SK-N-SH (cell line): Measurements from ENCODE around the gene ARHGAP15. TPM values are rescaled to one million over a fixed set of nuclear protein-coding genes. Genes with fewer than 3 reads are reported as not detected.

Source experiments
- CTCF ChIA-PET: fragments of 300-600, 350-600 bp; formaldehyde crosslinking; extraction: SDS; loops from one replicate; lab custom pipeline; 2021; lab: Yijun Ruan, JAX
- POLR2A ChIA-PET: fragments of 350-600 bp; sonication (Branson Sonifier 250); formaldehyde crosslinking; extraction: SDS; loops from one replicate; lab custom pipeline; 2020; ENCODE audit warnings: antibody characterized with exemption, inconsistent platforms; lab: Yijun Ruan, JAX
- DNase-seq: peaks from one replicate; pipeline ENCODE4 v3.0.0; 2012
- H2AFZ ChIP-seq: fragments of 200-600 bp; sonication (generic); 2 replicates; pipeline ENCODE4 v1.8.1; 2016; ENCODE audit warnings: antibody characterized with exemption, mild to moderate bottlenecking, low read depth
- H3F3A ChIP-seq: fragments of 200-600 bp; sonication (generic); replicated peaks from 2 replicates; pipeline ENCODE3; 2016; ENCODE audit warnings: antibody characterized with exemption, mild to moderate bottlenecking; ENCODE audit not compliant: insufficient read depth
- H3K27ac ChIP-seq, 2 experiments: fragments of 200-500 bp in 1 of 2; fragments of 200-600 bp in 1 of 2; sonication (Bioruptor generic) in 1 of 2; sonication (generic), shearing (Covaris generic) in 1 of 2; 2 replicates each; pipeline versions ENCODE4 v1.5.1 to v1.6.1; 2014 to 2016; ENCODE audit warnings: low read depth in 2 of 2, inconsistent platforms in 1 of 2, low read length in 1 of 2, mild to moderate bottlenecking in 1 of 2, mixed read lengths in 1 of 2
- H3K27me3 ChIP-seq: fragments of 200-600 bp; sonication (generic), shearing (Covaris generic); 2 replicates; pipeline ENCODE4 v1.6.1; 2016; ENCODE audit warnings: mixed run types; ENCODE audit not compliant: insufficient read depth
- H3K36me3 ChIP-seq, 2 experiments: fragments of 200-500 bp in 1 of 2; fragments of 200-600 bp in 1 of 2; sonication (Bioruptor generic) in 1 of 2; sonication (generic) in 1 of 2; replicated peaks in 1 of 2; 2 replicates each; pipeline versions ENCODE3 to v1.5.1; 2014 to 2016; ENCODE audit warnings: low read length in 1 of 2, mild to moderate bottlenecking in 1 of 2; ENCODE audit not compliant: insufficient read depth in 2 of 2, control insufficient read depth in 1 of 2
- H3K4me1 ChIP-seq, 2 experiments: fragments of 200-500 bp in 1 of 2; fragments of 200-600 bp in 1 of 2; sonication (Bioruptor generic) in 1 of 2; sonication (generic), shearing (Covaris generic) in 1 of 2; 2 replicates each; pipeline versions ENCODE4 v1.5.1 to v1.6.1; 2014 to 2016; ENCODE audit warnings: low read depth in 1 of 2, low read length in 1 of 2, mixed run types in 1 of 2; ENCODE audit not compliant: insufficient read depth in 2 of 2, control insufficient read depth in 1 of 2
- H3K4me2 ChIP-seq: fragments of 200-600 bp; sonication (generic), shearing (Covaris generic); 2 replicates; pipeline ENCODE4 v1.6.1; 2017; ENCODE audit warnings: mixed run types
- H3K4me3 ChIP-seq, 2 experiments: fragments of 200-500 bp in 1 of 2; fragments of 200-600 bp in 1 of 2; sonication (Bioruptor generic) in 1 of 2; sonication (generic), shearing (Covaris generic) in 1 of 2; 2 replicates each; pipeline versions ENCODE4 v1.5.1 to v1.8.1; 2014 to 2016; ENCODE audit warnings: low read depth in 2 of 2, inconsistent platforms in 1 of 2, low read length in 1 of 2, mild to moderate bottlenecking in 1 of 2, mixed read lengths in 1 of 2, moderate library complexity in 1 of 2
- H3K79me2 ChIP-seq: fragments of 200-600 bp; sonication (generic); 2 replicates; pipeline ENCODE4 v1.8.1; 2017; ENCODE audit warnings: mild to moderate bottlenecking; ENCODE audit not compliant: insufficient read depth
- H3K9ac ChIP-seq: fragments of 200-600 bp; sonication (generic); 2 replicates; pipeline ENCODE4 v1.6.1; 2017; ENCODE audit warnings: mixed run types
- H3K9me2 ChIP-seq: fragments of 200-600 bp; sonication (generic); 2 replicates; pipeline ENCODE4 v1.6.1; 2017; ENCODE audit warnings: mixed run types
- H3K9me3 ChIP-seq: fragments of 200-600 bp; sonication (generic); 2 replicates; pipeline ENCODE4 v1.6.1; 2017; ENCODE audit warnings: mixed run types, mild to moderate bottlenecking, moderate library complexity
- H4K20me1 ChIP-seq: fragments of 200-600 bp; sonication (generic); 2 replicates; pipeline ENCODE4 v1.6.1; 2017; ENCODE audit warnings: mild to moderate bottlenecking, mixed run types; ENCODE audit not compliant: insufficient read depth
- CHD2 ChIP-seq: fragments of 150-350 bp; IDR thresholded peaks from 2 replicates; pipeline ENCODE4 v1.6.1; 2018; ENCODE audit warnings: low read length; ENCODE audit not compliant: partially characterized antibody
- FOXJ3 ChIP-seq: sonication (generic); formaldehyde crosslinking; IDR thresholded peaks from 2 replicates; pipeline ENCODE4 v1.5.1; 2020; ENCODE audit warnings: mild to moderate bottlenecking, missing genetic modification reagents
- GABPA ChIP-seq: IDR thresholded peaks from 2 replicates; pipeline ENCODE4 v1.4.0; 2012; ENCODE audit warnings: low read depth, mild to moderate bottlenecking
- GATA2 ChIP-seq: sonication (generic); formaldehyde crosslinking; IDR thresholded peaks from 2 replicates; pipeline ENCODE4 v1.5.0; 2020; ENCODE audit warnings: mild to moderate bottlenecking, missing genetic modification reagents
- JUND ChIP-seq: IDR thresholded peaks from 2 replicates; pipeline ENCODE4 v1.4.0; 2012
- MEF2A ChIP-seq: IDR thresholded peaks from 2 replicates; pipeline ENCODE4 v1.4.0; 2012; ENCODE audit warnings: low read depth, borderline replicate concordance
- NFIC ChIP-seq: IDR thresholded peaks from 2 replicates; pipeline ENCODE4 v1.4.0; 2012; ENCODE audit warnings: borderline replicate concordance
- NRF1 ChIP-seq: IDR thresholded peaks from 2 replicates; pipeline ENCODE4 v1.6.1; 2012; ENCODE audit warnings: low read depth, mild to moderate bottlenecking, low read length
- RAD21 ChIP-seq: IDR thresholded peaks from 2 replicates; pipeline ENCODE4 v1.6.1; 2012; ENCODE audit warnings: mild to moderate bottlenecking, low read length
- RCOR1 ChIP-seq: fragments of 150-350 bp; IDR thresholded peaks from 2 replicates; pipeline ENCODE4 v1.6.1; 2017; ENCODE audit warnings: antibody characterized with exemption, low read length
- TCF12 ChIP-seq: IDR thresholded peaks from 2 replicates; pipeline ENCODE4 v1.4.0; 2012
- whole genome bisulfite sequencing: methylation state at CpG from one replicate; pipeline ENCODE4 v1.1.6; 2017; ENCODE audit warnings: low lambda C conversion rate; 5-methylcytosine and 5-hydroxymethylcytosine counted together
- polyA plus RNA-seq, 3 experiments: library from polyadenylated mRNA; depleted of rRNA; stranded (reverse); fragments of >200 nt; gene quantifications; 2 replicates each; pipeline ENCODE4 v1.2.3, GENCODE V29; 2012
- TF ChIP-seq, protein P1 (sequence below): IDR thresholded peaks from 2 replicates; pipeline ENCODE4 v1.6.1; 2012; ENCODE audit warnings: mild to moderate bottlenecking, low read depth, low read length, moderate library complexity
- TF ChIP-seq, protein P2 (sequence below): fragments of 150-350 bp; IDR thresholded peaks from 2 replicates; pipeline ENCODE4 v1.6.1; 2016; ENCODE audit warnings: mild to moderate bottlenecking, low read depth, low read length
- TF ChIP-seq, protein P3 (sequence below): IDR thresholded peaks from 2 replicates; pipeline ENCODE4 v1.4.0; 2012; ENCODE audit warnings: low read depth, borderline replicate concordance

The ARHGAP15 gene
- polyA plus RNA-seq, 1 of the 3 experiments (the other 2 are of a cell fraction): not detected

DNA sequence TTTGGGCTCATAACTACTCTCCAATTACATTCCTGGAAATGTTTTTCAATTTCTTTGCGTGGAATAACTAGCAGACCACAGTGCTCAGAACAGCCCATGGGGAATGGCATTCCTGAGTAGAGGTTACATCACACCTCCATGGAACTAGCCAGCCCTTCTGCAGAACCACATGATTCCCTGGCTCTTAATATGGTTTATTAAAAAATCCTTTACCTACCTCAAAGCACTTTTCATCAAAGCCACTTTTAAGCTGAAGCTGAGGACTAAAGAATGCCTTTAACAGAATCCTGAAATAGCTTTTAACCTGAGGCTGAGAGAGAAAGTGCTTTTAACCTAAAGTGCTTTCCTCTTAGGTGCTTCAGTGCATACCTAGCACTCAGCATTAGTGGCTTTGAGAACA, 376.3 kb downstream of the ARHGAP15 start:
- no peaks in the 10 kb centered on the region for H4K20me1 ChIP-seq
- DNase-seq: no peak
- TF ChIP-seq, protein P1, sequence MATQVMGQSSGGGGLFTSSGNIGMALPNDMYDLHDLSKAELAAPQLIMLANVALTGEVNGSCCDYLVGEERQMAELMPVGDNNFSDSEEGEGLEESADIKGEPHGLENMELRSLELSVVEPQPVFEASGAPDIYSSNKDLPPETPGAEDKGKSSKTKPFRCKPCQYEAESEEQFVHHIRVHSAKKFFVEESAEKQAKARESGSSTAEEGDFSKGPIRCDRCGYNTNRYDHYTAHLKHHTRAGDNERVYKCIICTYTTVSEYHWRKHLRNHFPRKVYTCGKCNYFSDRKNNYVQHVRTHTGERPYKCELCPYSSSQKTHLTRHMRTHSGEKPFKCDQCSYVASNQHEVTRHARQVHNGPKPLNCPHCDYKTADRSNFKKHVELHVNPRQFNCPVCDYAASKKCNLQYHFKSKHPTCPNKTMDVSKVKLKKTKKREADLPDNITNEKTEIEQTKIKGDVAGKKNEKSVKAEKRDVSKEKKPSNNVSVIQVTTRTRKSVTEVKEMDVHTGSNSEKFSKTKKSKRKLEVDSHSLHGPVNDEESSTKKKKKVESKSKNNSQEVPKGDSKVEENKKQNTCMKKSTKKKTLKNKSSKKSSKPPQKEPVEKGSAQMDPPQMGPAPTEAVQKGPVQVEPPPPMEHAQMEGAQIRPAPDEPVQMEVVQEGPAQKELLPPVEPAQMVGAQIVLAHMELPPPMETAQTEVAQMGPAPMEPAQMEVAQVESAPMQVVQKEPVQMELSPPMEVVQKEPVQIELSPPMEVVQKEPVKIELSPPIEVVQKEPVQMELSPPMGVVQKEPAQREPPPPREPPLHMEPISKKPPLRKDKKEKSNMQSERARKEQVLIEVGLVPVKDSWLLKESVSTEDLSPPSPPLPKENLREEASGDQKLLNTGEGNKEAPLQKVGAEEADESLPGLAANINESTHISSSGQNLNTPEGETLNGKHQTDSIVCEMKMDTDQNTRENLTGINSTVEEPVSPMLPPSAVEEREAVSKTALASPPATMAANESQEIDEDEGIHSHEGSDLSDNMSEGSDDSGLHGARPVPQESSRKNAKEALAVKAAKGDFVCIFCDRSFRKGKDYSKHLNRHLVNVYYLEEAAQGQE: no peak
- TF ChIP-seq FOXJ3 (CRISPR knock-in tag) (no peak), NRF1 (no peak), RCOR1 (no peak), RAD21 (no peak), MEF2A (no peak), NFIC (no peak), CHD2 (no peak), GATA2 (CRISPR knock-in tag) (no peak), GABPA (no peak), TCF12 (no peak), JUND (no peak)
- TF ChIP-seq, protein P2, sequence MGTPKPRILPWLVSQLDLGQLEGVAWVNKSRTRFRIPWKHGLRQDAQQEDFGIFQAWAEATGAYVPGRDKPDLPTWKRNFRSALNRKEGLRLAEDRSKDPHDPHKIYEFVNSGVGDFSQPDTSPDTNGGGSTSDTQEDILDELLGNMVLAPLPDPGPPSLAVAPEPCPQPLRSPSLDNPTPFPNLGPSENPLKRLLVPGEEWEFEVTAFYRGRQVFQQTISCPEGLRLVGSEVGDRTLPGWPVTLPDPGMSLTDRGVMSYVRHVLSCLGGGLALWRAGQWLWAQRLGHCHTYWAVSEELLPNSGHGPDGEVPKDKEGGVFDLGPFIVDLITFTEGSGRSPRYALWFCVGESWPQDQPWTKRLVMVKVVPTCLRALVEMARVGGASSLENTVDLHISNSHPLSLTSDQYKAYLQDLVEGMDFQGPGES: no peak
- TF ChIP-seq, protein P3, sequence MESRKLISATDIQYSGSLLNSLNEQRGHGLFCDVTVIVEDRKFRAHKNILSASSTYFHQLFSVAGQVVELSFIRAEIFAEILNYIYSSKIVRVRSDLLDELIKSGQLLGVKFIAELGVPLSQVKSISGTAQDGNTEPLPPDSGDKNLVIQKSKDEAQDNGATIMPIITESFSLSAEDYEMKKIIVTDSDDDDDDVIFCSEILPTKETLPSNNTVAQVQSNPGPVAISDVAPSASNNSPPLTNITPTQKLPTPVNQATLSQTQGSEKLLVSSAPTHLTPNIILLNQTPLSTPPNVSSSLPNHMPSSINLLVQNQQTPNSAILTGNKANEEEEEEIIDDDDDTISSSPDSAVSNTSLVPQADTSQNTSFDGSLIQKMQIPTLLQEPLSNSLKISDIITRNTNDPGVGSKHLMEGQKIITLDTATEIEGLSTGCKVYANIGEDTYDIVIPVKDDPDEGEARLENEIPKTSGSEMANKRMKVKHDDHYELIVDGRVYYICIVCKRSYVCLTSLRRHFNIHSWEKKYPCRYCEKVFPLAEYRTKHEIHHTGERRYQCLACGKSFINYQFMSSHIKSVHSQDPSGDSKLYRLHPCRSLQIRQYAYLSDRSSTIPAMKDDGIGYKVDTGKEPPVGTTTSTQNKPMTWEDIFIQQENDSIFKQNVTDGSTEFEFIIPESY: no peak
- TF ChIP-seq, all 33 proteins: peak for 0
- Histone ChIP-seq H3K27ac (no peak overlapping the region), H3K9ac (no peak overlapping the region), H3K79me2 (no peaks in the 10 kb centered on the region), H3K4me2 (no peak overlapping the region), H3K4me1 (no peaks in the 10 kb centered on the region), H3K27me3 (no peaks in the 10 kb centered on the region), H3K4me3 (no peak overlapping the region), H3K9me3 (no peaks in the 10 kb centered on the region), H3F3A (no peaks in the 10 kb centered on the region), H3K36me3 (no peaks in the 10 kb centered on the region), H2AFZ (no peak overlapping the region), H3K9me2 (no peaks in the 10 kb centered on the region)
- POLR2A ChIA-PET: no interaction called here
- 73% methylated on average over 1 of the region's 1 CpG for WGBS
- CTCF ChIA-PET: no interaction called here
